Cardiac muscle cell (in vitro differentiated cells and primary cell): Measurements from ENCODE around the gene EML4. TPM values are rescaled to one million over a fixed set of nuclear protein-coding genes. Genes with fewer than 3 reads are reported as not detected.

Experiments
- DNase-seq, 2 donors: peaks; one replicate each; pipeline versions ENCODE4 v3.0.0 to v3.0.0-alpha.2; 2010 to 2017; ENCODE audit warnings: low read depth in 1 of 2, low spot score in 1 of 2
- H3K27ac ChIP-seq: fragments of 200-600 bp; sonication (generic); 2 replicates; pipeline ENCODE4 v1.5.1; 2016
- H3K27me3 ChIP-seq: fragments of 200-600 bp; sonication (generic); 2 replicates; pipeline ENCODE4 v1.6.0; 2016; ENCODE audit warnings: control low read depth
- H3K36me3 ChIP-seq: fragments of 200-600 bp; sonication (generic); 2 replicates; pipeline ENCODE4 v1.5.1; 2016; ENCODE audit warnings: control low read depth
- H3K4me1 ChIP-seq: fragments of 200-600 bp; sonication (generic); 2 replicates; pipeline ENCODE4 v1.8.1; 2017; ENCODE audit warnings: low read depth, mild to moderate bottlenecking, mixed run types
- H3K4me3 ChIP-seq: fragments of 200-600 bp; sonication (generic); 2 replicates; pipeline ENCODE4 v1.5.1; 2016; ENCODE audit warnings: mild to moderate bottlenecking
- H3K9me3 ChIP-seq: fragments of 200-600 bp; sonication (generic); 2 replicates; pipeline ENCODE4 v1.5.1; 2017; ENCODE audit warnings: low read depth, mild to moderate bottlenecking, control low read depth
- polyA plus RNA-seq: library from polyadenylated mRNA; unstranded; fragments of >200 nt; fragmentation: Nextera tagmentation; extraction: Ambion mirVana; gene quantifications from 2 replicates; pipeline ENCODE4 v1.2.1, GENCODE V29; 2016
- total RNA-seq: library from RNA; depleted of rRNA; stranded (reverse); fragments of >200 nt; gene quantifications from 2 replicates; pipeline ENCODE4 v1.2.3, GENCODE V29; 2016
- TF ChIP-seq, protein P1 (sequence below): IDR thresholded peaks from 2 replicates; pipeline ENCODE4 v1.5.1; 2012; ENCODE audit warnings: low read depth, mild to moderate bottlenecking, low read length

Gene EML4
- total and polyA plus RNA-seq, 2 experiments from 2014 or later = 46.6 to 56.2 TPM

DNA sequence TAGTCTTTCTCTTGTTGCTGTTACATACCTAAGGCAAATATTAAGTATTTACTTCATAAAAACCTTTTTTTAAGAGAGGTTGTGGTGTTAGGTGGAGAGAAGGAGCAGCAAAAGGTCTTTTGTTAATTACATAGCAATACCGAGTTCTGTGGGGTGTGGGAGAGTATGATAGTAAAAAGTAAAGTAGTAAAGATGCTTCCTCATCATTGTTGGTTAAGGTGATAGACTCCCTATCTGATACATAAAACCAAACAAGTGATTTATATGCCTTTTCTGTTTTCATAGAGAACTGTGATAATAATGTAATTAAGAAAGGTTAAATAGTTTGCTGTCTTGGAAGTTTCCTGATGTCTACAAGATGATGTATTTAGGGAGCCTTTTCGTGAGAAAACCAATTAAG lies 75.4 kb downstream of the EML4 start:
- H3K27me3 ChIP-seq = no peaks in the 10 kb centered on the region
- no peak overlapping the region for H3K27ac ChIP-seq
- no peaks in the 10 kb centered on the region for H3K9me3 ChIP-seq
- H3K4me1 ChIP-seq = peaks cover 26% of the 10 kb centered on the region
- DNase-seq = no peak
- H3K36me3 ChIP-seq = no peaks in the 10 kb centered on the region
- TF ChIP-seq, protein P1, sequence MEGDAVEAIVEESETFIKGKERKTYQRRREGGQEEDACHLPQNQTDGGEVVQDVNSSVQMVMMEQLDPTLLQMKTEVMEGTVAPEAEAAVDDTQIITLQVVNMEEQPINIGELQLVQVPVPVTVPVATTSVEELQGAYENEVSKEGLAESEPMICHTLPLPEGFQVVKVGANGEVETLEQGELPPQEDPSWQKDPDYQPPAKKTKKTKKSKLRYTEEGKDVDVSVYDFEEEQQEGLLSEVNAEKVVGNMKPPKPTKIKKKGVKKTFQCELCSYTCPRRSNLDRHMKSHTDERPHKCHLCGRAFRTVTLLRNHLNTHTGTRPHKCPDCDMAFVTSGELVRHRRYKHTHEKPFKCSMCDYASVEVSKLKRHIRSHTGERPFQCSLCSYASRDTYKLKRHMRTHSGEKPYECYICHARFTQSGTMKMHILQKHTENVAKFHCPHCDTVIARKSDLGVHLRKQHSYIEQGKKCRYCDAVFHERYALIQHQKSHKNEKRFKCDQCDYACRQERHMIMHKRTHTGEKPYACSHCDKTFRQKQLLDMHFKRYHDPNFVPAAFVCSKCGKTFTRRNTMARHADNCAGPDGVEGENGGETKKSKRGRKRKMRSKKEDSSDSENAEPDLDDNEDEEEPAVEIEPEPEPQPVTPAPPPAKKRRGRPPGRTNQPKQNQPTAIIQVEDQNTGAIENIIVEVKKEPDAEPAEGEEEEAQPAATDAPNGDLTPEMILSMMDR = no peak
- H3K4me3 ChIP-seq = no peak overlapping the region

DNA sequence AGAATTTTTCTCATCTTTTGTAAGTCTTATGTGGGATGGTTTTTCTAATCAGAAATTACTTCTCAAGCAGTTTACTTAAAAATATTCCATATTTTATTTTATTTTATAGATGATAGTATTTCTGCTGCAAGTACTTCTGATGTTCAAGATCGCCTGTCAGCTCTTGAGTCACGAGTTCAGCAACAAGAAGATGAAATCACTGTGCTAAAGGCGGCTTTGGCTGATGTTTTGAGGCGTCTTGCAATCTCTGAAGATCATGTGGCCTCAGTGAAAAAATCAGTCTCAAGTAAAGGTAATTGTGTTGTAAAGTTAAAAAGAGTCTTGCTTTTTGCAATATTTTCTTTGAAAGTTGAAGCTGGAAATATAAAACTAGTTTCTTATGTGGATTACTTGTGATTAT lies 76.2 kb downstream of the EML4 start:
- DNase-seq = no peak
- no peaks in the 10 kb centered on the region for H3K36me3 ChIP-seq
- H3K27me3 ChIP-seq = no peaks in the 10 kb centered on the region
- no peaks in the 10 kb centered on the region for H3K9me3 ChIP-seq
- TF ChIP-seq, protein P1 = no peak
- peaks cover 35% of the 10 kb centered on the region for H3K4me1 ChIP-seq
- H3K4me3 ChIP-seq = no peak overlapping the region
- no peak overlapping the region for H3K27ac ChIP-seq

DNA sequence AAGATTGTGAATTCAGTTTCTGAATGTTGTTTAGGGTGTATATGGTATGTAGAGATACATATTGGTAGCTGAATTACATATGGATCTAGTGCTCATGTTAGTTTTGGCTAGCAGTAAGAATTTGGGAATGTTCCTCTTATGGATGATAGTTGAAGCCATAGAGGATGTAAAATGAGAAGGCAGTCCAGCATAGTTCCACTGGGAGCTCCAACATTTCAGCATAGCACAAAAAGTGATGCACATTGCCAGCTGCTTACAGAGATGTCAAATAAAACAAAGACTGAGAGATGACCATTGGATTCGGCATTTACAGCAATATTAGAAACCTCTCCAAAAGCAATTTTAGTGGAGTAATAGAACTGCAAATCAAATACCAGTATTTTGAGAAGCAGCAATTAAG lies 77.4 kb downstream of the EML4 start:
- H3K27me3 ChIP-seq = no peaks in the 10 kb centered on the region
- peaks cover 25% of the 10 kb centered on the region for H3K4me1 ChIP-seq
- no peak overlapping the region for H3K4me3 ChIP-seq
- TF ChIP-seq, protein P1 = no peak
- H3K9me3 ChIP-seq = no peaks in the 10 kb centered on the region
- H3K27ac ChIP-seq = peak overlapping the region; percentile 62
- DNase-seq = no peak
- no peaks in the 10 kb centered on the region for H3K36me3 ChIP-seq

DNA sequence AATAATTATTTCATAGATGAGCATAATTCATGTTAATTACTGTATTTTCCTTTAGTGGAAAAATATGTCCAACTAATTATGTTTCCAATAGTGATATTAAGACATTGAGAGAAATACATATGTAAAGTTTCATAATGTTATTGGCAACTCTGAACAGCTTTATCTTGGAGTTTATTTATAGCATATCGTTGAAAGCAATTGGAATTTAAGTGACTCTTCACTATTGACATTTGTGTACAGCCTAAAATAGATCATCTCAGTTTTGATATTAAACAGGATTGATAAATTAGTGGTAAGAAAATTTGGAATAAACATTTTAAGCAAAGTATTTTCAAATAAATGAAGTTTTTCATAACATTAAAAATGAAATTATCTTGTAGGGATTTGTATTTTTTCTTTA lies 79.7 kb downstream of the EML4 start:
- Histone ChIP-seq H3K27me3 (no peaks in the 10 kb centered on the region), H3K27ac (peak overlapping the region; percentile 77), H3K4me1 (peaks cover 34% of the 10 kb centered on the region), H3K9me3 (no peaks in the 10 kb centered on the region), H3K4me3 (no peak overlapping the region), H3K36me3 (no peaks in the 10 kb centered on the region)
- TF ChIP-seq, protein P1 = no peak
- DNase-seq = peak in 1 of 2 donors; percentile 11

DNA sequence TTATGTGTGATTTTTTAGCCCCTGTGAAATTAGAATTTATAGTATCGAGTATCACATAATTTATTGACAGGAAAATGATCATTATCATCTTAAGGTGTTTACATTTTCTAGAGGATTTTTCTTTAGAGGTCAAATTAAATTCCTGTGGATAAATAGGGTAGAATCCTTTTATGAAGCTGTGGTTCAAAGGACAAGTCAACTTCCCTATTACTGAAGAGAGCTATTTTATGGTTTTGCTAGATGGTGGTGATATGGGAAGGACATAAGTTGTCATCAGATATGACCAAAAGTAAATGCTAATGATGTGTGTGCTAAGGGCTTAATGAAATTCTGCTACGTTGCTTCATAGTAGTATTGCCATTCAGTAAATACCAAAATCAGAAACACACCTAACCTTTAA lies 80.1 kb downstream of the EML4 start:
- H3K9me3 ChIP-seq = no peaks in the 10 kb centered on the region
- H3K4me1 ChIP-seq = peaks cover 34% of the 10 kb centered on the region
- no peak overlapping the region for H3K4me3 ChIP-seq
- H3K36me3 ChIP-seq = no peaks in the 10 kb centered on the region
- no peak for DNase-seq
- TF ChIP-seq, protein P1 = no peak
- H3K27ac ChIP-seq = peak overlapping the region; percentile 77
- H3K27me3 ChIP-seq = no peaks in the 10 kb centered on the region

DNA sequence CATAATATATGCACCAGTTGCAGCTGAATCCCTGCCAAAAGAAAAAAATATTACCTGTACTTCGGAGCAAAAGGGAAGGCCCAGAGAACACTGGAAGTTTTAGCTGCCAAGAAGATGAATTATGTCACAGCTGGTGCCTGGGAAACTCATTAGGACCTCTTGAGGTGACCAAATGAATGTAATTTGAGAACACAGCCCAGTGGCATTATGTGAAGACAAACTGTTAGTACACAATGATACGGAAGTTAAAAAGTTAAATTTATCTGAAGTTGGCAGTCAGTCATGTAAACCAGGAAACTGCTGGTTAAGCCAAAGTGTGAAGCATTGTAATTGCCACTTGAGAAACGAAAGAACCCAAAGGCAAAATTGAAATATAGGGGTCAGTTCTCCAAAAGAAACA lies 80.7 kb downstream of the EML4 start:
- H3K4me1 ChIP-seq = peaks cover 34% of the 10 kb centered on the region
- H3K27me3 ChIP-seq = no peaks in the 10 kb centered on the region
- DNase-seq = peak in 1 of 2 donors; percentile 51
- no peak overlapping the region for H3K4me3 ChIP-seq
- H3K36me3 ChIP-seq = no peaks in the 10 kb centered on the region
- TF ChIP-seq, protein P1 = no peak
- no peaks in the 10 kb centered on the region for H3K9me3 ChIP-seq
- peak overlapping the region; percentile 77 for H3K27ac ChIP-seq
